ENCODE data around the gene EXT2. TPM values are rescaled to one million over a fixed set of nuclear protein-coding genes. Genes with fewer than 3 reads are reported as not detected.

The EXT2 gene
- total RNA-seq, 1 donor from 2014 or later, result 26.1 TPM

DNA sequence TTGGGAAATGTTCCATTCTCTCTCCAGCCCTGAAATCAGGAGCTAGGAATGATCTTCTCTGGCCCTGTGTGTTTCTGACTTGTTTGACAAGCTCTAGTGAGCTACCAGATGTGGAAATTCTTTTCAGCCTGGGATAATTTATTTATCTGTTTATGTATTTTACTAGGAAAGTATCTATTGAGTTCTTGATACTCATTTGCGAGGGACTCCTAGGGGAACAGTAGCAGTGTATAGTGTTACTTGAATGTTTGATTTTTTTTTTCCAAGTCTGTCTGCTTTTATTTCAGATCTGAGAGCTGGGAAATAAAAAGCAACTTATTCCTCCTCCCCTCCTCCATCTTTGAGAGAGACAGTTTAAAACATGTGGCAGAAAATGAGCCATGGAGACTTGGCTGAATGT lies 122.0 kb downstream of the EXT2 start:
- intact Hi-C loops (cut with DNase I), result no loop called here
- DNase-seq (no peak), ATAC-seq (ENCODE audit: poor library complexity) (no peak)

DNA sequence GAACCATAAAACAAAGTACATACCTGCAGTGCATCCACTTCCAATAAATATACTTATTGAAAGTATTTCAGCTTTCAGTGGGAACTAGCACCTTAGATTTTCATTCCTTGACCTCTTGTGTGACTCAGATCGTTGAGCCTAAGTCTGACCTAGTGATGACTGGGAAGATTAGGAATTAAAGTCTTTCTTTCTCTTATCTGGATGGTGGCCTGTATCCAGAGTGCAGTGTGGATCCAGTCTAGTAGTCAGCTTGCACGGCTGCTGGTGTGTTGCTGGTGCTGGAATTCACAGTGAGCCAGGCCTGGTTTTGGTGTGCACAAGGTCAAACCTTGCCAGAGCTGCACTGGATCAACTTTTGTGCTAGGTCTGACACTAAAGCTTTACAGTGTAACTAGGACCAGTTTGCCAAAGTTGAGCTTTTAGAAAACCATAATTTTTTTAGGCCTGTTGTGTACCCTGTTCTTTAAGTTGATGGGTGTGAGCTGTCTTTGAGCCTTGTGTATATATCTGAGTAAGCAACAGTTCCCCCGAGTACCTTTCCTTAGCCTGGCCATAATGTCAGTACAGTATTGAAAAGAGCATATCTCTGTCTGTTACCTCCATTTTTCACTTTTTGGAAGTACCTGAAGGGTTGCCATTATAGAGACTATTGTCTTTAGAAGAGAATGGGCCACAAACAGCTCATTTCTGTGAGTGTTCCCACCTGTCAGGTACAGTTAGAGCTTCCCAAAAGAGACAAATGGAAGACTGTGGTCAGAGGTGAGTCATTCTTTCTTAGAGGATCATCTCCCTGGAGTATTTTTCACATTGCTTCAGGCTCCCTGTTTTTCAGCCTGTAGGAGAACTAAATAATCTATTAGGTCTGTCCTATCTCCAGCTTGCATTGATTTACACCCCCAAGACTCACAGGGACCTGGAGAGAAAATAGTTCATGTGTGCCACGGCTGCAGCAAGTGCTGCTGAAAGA lies 124.6 kb downstream of the EXT2 start:
- intact Hi-C loops (cut with DNase I), result no loop called here

DNA sequence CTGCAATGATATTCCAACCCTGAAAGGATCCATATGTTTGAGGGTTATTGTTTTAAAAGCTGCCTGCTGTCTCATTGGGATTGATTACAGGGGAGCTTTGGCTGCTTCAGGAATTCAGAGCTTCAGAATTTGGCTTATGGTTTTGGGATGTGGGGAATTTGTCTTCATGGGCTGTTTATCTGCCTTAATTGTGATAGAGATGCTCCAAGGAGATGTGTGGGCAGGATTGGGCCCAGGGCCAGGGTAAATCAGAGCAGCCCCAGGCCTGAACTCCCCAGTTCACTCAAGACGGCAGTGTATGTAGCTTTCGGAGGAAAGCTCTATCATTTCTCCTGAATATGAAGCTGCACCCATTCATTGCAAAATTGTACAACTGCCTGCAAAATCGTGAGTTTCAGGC lies 126.0 kb downstream of the EXT2 start:
- ATAC-seq (ENCODE audit: poor library complexity) (no peak), DNase-seq (no peak)
- intact Hi-C loops (cut with DNase I), result no loop called here

More for the DNA sequence above, 124.6 kb downstream of the EXT2 start:
- DNase-seq (no peak), ATAC-seq (ENCODE audit: poor library complexity) (no peak)

DNA sequence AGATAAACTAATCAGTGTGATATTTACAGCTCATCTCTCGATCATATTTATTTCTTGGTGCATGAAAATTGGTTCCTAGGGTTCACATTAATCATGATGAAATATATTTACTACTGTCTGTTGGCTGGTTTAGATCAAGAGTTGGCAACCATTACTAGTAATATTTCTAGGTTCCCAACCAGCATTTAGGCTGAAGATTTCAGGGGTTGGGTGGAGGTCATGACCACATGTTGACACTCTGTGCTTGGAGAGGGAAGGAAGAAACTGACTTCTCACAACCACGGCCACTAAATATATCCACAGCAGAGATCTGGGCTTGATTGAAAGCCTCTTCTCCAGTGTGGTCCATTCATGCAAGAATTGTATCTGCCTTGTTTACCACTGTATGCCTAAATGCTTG lies 126.5 kb downstream of the EXT2 start:
- no peak for DNase-seq
- intact Hi-C loops (cut with DNase I), result no loop called here
- ATAC-seq (ENCODE audit: poor library complexity), result no peak

DNA sequence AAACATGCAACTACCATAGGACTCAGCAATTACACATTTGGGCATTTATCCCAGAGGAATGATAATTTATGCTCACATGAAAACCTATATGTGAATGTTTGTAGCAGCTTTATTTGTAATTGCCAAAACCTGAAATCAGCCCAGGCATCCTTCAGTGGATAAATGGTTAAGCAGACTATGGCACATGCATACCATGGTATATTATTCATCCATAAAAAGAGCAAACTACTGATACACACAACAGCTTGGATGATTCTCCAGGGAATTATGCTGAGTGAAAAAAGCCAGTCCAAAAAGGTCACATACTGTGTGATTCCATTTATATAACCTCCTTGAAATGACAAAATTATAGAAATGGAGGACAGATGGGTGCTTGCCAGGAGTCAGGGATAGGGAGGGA lies 127.8 kb downstream of the EXT2 start:
- intact Hi-C loops (cut with DNase I), result no loop called here
- DNase-seq (no peak), ATAC-seq (ENCODE audit: poor library complexity) (no peak)

DNA sequence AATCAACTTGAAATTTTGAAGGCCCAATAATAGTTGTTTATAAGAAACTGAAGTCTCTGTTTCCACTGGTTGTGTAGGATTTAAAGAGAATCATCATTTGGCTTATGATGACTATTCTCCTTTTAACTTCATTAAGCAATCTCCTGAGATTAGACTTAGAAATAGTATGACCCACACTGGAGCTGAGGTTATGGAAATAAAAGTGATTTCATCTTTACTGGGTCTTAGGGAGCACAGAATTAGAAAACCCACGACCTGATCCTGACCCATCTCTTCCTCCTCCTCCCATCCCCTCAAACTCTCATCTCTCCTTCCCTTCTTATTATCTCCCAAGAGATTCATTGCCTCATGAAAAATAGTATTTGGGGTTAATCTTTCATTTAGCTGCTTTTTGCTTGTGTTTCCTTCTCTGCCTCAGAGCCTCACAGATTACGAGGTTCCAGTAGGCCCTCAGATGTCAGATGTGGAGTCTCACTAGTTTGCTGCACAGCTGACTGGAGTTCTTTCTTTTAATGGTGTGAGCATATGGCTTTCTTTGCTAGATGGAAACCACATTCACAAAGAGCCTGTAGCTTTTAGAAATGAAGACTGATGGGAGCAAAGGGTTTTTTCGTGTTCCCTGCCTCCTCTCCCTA lies 129.5 kb downstream of the EXT2 start:
- ATAC-seq (ENCODE audit: poor library complexity) (peak; percentile 53), DNase-seq (no peak)
- intact Hi-C loops (cut with DNase I), result no loop called here

DNA sequence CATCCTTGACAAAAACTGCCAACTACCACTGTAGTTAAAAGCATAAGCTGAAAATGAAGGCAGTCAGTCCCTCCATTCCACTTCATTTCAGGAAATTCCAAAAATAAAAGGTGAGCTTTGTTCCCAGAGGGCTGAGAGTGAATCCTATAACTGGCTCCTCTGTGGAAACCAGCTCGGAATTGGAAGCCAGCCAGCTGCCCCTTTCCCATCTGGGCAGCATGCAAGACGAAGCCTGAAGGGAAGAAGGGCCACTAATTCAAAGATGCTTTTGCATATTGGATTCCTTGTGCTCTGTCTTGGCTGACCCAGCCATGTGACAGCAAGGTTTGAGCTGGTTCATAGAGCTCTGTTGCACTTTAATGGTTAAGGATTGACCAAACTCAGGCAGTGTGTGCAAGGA lies 131.0 kb downstream of the EXT2 start:
- intact Hi-C loops (cut with DNase I), result no loop called here
- no peak for DNase-seq
- ATAC-seq (ENCODE audit: poor library complexity), result no peak

DNA sequence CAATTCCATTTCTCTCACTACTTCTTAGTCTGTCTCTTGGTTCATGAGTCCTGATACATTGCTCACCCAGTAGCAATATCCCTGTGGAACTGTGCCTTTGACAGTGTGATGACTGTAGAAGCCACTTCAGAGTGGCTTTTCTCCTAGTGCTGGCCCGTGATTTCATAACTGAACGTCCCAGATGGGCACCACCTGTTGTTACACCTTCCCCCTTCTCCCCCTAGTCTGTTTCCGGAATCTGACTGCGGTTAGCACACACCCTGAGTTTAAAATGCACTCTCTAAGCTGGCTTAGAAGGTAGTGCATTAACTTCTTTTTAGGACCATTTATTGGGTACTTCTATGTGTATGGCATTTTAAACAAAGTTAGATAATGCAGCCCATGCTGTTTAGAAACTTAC lies 131.5 kb downstream of the EXT2 start:
- no peak for ATAC-seq (ENCODE audit: poor library complexity)

DNA sequence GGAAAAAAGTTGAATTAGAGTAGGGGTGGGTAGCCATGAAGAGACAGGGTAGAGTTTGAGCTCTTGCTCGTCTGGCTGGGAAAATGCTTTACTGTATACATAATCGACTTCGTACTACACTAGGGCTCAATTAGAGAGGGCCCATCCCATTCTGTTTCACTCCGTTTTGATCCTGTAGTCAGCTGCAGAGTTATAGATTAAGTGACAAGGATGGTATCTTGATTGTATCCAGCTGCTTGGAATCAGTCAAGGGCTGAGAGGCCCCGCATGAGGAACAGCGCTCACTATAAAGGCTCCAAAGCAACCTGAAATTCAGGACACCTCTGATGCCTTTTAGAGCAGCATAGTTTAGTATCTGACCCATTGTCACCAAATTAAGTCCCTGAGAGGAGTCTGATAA lies 132.9 kb downstream of the EXT2 start:
- intact Hi-C loops (cut with DNase I), result no loop called here
- no peak for ATAC-seq (ENCODE audit: poor library complexity)

More for the DNA sequence above, 131.5 kb downstream of the EXT2 start:
- intact Hi-C loops (cut with DNase I), result no loop called here
- no peak for DNase-seq

DNA sequence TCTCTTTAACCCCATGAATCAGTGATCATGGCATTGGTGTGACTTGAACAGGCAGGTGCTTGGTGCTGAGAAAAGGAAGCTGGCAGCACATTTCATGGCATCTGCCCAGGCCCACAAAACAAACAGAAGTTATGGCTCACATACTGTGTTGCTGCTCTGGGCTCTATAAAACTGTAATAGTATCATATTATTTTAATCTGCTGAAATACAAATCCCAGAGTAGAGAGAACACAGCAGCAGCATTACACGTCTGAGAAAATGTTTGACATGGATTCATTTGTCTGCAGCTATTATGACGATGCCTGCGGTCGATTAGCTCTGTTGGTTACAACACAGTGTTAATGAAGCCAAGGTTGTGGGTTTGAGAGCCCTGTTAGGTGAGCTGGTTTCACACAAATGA lies 133.6 kb downstream of the EXT2 start:
- no peak for ATAC-seq (ENCODE audit: poor library complexity)
- intact Hi-C loops (cut with DNase I), result no loop called here
- no peak for DNase-seq

More for the DNA sequence above, 132.9 kb downstream of the EXT2 start:
- no peak for DNase-seq

DNA sequence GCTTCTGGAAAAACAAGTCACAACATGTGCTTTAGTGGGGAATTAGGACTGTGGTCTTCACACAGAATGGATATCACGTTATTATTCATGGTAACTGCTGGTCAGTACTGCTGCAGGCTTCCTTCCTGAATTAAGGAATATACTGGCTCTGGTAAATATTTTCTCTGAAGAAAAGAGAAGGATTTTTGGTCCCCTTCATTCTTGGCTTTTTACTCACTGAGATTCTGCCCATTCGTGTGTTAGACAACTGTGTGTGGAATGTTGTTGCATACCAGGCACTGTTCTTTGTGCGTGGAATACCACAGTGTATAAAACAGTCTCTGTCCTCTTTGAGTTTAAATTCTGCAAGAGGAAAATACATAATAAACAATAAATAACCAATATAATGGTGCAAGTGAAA lies 134.1 kb downstream of the EXT2 start:
- intact Hi-C loops (cut with DNase I), result loop anchor here (10.0 kb wide), 1 partner anchor 85 kb away; no protein-coding TSS in a partner anchor
- ATAC-seq (ENCODE audit: poor library complexity) (no peak), DNase-seq (no peak)

DNA sequence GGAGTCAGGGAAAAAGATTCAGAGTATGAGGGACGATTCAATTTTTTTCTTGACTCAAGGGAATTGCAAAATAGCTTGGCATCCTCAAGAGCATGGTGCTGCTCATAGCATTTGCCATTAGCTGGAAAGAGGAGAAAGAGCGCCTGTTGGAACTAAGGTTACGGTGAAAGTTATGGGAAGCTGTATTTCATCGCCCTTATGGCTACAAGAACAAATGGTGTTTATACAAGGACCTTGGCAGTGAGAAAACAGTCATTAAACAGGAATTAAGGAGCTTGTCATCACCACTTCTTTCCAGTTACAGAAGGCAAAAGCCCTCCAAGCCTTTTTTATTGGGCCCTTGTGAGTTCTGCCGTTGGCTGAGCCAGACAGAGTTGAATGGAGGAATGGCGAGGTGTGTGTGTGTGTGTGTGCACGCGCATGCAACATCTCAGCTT lies 140.3 kb downstream of the EXT2 start:
- ATAC-seq (ENCODE audit: poor library complexity) (peak; percentile 74), DNase-seq (no peak)
- intact Hi-C loops (cut with DNase I), result loop anchor here (10.0 kb wide), 1 partner anchor 91 kb away; no protein-coding TSS in a partner anchor

DNA sequence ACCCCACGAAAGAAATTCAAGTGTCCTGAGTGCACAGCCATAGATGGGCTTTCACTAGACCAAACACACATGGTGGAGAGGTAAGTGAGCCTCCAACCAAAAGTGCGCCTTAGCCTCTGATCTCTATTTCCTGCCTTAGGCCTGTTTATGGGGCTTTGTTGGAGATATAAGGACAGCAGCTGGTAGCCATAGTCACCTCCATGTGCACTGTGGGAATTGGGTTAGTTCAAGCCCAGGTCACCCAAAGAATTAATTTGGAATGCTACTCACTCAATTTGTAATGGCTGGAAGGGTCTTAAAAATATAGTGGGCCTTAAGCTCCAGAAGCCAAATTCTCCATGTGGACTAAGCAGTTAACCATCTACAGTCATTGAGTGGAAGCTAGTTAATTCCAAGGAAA lies 140.8 kb downstream of the EXT2 start:
- ATAC-seq (ENCODE audit: poor library complexity), result no peak
- intact Hi-C loops (cut with DNase I), result loop anchor here (10.0 kb wide), 1 partner anchor 91 kb away; no protein-coding TSS in a partner anchor

DNA sequence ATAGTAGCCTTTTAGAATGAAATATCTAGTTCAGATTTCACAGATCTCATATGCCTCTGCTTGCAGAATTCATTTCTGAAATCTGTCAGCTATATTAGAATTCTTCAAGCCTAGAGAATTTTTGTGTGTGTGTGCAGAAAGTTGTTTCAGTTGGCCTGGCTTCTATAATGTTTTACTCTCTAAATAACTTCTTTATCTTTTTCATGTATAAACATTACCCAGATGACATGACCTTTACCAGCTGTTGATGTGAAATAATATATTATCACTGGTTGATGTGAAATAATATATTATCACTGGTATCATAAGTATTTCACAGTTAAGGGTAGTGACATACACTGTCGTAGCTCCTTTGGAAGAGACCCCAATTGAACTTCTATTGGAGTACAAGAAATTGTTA lies 141.7 kb downstream of the EXT2 start:
- intact Hi-C loops (cut with DNase I), result loop anchor here (10.0 kb wide), 1 partner anchor 92 kb away; no protein-coding TSS in a partner anchor
- ATAC-seq (ENCODE audit: poor library complexity) (no peak), DNase-seq (no peak)

More for the DNA sequence above, 140.8 kb downstream of the EXT2 start:
- no peak for DNase-seq

DNA sequence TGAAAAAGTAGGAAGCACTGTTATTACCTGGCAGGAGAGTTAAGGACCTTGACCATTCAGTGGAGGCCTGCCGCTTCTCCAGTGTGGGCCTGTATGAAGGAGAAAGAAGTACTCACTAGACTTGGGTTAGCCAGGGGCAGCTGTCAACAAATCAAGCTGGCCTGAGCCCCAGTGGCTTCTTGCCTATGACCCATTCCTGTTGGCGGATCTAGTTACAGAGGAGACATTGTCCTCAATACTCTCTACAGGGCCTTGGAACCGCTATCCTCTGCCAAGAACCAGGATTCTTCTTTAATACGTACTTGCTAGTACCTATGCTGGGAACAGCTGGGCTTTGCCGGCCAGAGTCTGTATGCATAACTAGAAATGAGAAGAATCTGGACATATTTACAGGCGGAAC lies 146.4 kb downstream of the EXT2 start:
- ATAC-seq (ENCODE audit: poor library complexity) (peak; percentile 86), DNase-seq (peak; percentile 78)
- intact Hi-C loops (cut with DNase I), result no loop called here

DNA sequence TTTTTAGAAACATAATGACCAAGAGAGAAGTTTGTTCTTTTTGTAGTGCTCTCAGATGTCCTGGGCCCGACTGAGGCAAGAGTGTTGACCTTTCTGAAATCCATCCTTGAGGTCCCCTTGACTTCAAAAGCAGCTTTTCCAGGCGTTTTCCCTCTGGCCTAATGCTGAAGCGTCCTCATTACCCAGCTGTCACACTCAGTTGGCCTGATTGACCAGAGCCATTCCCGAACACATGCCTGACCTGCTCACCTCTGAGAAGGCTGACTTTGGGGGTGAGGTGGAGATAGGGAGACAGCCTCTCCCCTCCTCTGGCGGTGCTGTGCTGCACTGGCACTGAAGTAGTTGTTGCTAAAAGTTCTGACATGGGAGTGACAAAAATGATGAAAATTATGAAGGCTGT lies 147.6 kb downstream of the EXT2 start:
- ATAC-seq (ENCODE audit: poor library complexity) (peak; percentile 20), DNase-seq (no peak)
- intact Hi-C loops (cut with DNase I), result no loop called here

DNA sequence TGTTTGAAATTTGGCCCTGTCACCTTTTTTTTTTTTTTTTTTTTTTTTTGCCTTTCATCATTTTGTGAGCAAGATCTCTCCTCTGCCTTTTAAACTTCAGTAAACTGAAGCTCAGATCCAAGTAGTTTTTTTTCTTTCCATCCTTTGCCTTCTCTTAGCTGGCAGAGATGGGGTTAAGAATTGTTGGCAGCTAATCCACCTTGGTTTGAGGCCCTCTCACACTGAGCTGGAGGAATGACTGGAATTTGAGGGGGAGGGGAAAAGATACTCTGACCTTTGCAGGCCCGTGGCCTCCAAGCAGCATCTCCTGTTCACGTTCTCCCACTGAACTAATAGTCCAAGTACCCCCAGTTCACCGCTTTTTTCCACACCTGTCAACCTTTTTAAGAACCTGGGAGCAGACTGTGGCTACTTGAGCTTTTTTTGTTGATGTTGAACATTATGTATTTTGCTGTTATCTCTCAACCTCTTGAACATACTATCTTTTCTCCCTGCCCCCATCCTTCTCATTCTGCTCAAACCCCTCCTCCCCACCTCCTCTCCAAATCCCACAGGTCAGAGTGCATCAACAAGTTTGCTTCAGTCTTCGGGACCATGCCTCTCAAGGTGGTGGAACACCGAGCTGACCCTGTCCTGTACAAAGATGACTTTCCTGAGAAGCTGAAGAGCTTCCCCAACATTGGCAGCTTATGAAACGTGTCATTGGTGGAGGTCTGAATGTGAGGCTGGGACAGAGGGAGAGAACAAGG lies 148.3 kb downstream of the EXT2 start:
- ATAC-seq (ENCODE audit: poor library complexity) (peak; percentile 25), DNase-seq (no peak)
- intact Hi-C loops (cut with DNase I), result no loop called here

DNA sequence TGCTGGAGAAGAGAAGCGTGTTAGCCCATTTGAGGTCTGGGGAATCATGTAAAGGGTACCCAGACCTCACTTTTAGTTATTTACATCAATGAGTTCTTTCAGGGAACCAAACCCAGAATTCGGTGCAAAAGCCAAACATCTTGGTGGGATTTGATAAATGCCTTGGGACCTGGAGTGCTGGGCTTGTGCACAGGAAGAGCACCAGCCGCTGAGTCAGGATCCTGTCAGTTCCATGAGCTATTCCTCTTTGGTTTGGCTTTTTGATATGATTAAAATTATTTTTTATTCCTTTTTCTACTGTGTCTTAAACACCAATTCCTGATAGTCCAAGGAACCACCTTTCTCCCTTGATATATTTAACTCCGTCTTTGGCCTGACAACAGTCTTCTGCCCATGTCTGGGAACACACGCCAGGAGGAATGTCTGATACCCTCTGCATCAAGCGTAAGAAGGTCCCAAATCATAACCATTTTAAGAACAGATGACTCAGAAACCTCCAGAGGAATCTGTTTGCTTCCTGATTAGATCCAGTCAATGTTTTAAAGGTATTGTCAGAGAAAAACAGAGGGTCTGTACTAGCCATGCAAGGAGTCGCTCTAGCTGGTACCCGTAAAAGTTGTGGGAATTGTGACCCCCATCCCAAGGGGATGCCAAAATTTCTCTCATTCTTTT lies 149.3 kb downstream of the EXT2 start:
- intact Hi-C loops (cut with DNase I), result no loop called here
- DNase-seq (no peak), ATAC-seq (ENCODE audit: poor library complexity) (no peak)

DNA sequence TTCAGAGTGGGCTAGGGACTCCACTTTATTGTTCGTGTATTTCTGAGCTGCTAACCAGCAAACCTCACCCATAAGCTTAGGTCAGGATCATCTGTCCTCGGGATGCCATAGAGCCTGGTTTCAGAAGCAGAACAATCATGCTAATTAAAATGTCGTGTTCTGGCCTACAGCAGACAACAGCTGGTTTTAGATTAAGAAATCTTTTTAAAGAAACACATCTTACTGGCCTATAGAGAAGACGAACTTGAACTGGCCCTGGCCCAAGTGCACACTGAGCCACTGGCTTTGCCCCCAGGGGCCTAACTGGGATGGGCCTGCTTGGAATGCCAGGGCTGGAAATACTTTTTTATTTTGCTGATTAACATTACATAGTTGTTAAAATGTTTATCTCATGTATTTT lies 151.2 kb downstream of the EXT2 start:
- intact Hi-C loops (cut with DNase I), result no loop called here
- peak; percentile 65 for DNase-seq
- ATAC-seq (ENCODE audit: poor library complexity), result peak; percentile 54

All from Right ventricle myocardium superior (tissue), 1 donor.